ENCODE data around the gene PNKD.

The PNKD gene

GRCh38 chr2:218382785-218383184 is 112.5 kb downstream of the PNKD start:
- Histone ChIP-seq H2BK5ac (ENCODE audit: low read length) (peak overlapping the region; percentile 68), H3K4me1 (ENCODE audit: control insufficient read depth in 2 of 2, insufficient read depth in 1 of 2, low read depth in 1 of 2, low read length in 2 of 2) (peaks cover 0 to 1% of the 10 kb centered on the region in 2 donors), H3K14ac (ENCODE audit: low read length) (peak overlapping the region; percentile 27), H3K27ac (replicated peaks; ENCODE audit: low read length) (no peak overlapping the region), H3K27me3 (ENCODE audit: control insufficient read depth in 3 of 3, insufficient read depth in 3 of 3, low read depth in 1 of 3, low read length in 3 of 3) (peaks cover 0 to 42% (median 13%) of the 10 kb centered on the region in 3 experiments), H3K4me3 (ENCODE audit: low read length in 2 of 2) (no peak overlapping the region), H3K4me2 (ENCODE audit: insufficient read depth, low read length, poor library complexity, severe bottlenecking) (no peak overlapping the region), H3K36me3 (replicated peaks in 1 of 2; ENCODE audit: control insufficient read depth in 2 of 2, insufficient read depth in 2 of 2, low read length in 2 of 2) (no peaks in the 10 kb centered on the region), H2AFZ (ENCODE audit: low read length) (no peak overlapping the region), H2BK15ac (ENCODE audit: low read length) (no peak overlapping the region), H3K4ac (ENCODE audit: low read length) (no peak overlapping the region), H3K23ac (ENCODE audit: low read depth, low read length, poor library complexity) (no peak overlapping the region), H3K9me3 (replicated peaks in 1 of 2; ENCODE audit: control insufficient read depth in 2 of 2, insufficient read depth in 1 of 2, low read depth in 1 of 2, low read length in 2 of 2) (no peaks in the 10 kb centered on the region), H3K9ac (ENCODE audit: low read depth, low read length, poor library complexity) (no peak overlapping the region), H2AK5ac (ENCODE audit: low read depth, low read length) (no peak overlapping the region), H2BK120ac (ENCODE audit: low read depth, low read length) (no peak overlapping the region), H2BK12ac (ENCODE audit: low read length) (no peak overlapping the region), H4K8ac (ENCODE audit: low read depth, low read length) (no peak overlapping the region), H3K79me1 (ENCODE audit: low read depth, low read length) (no peaks in the 10 kb centered on the region), H3K18ac (ENCODE audit: low read length) (peak overlapping the region; percentile 67), H4K91ac (ENCODE audit: low read depth, low read length, poor library complexity) (no peak overlapping the region)
- DNase-seq (ENCODE audit: low spot score) = no peak
- no CpG with 5 or more reads among the region's 6 CpGs for WGBS, 2 donors (ENCODE audit: extremely low coverage in 2 of 2, insufficient read length in 2 of 2, insufficient replicate concordance in 1 of 2)

- Histone ChIP-seq H2AK5ac (ENCODE audit: low read depth, low read length) (peak overlapping the region; percentile 83), H3K23ac (ENCODE audit: low read depth, low read length, poor library complexity) (no peak overlapping the region), H2AFZ (ENCODE audit: low read length) (no peak overlapping the region), H3K4ac (ENCODE audit: low read length) (no peak overlapping the region), H3K4me2 (ENCODE audit: insufficient read depth, low read length, poor library complexity, severe bottlenecking) (no peak overlapping the region), H3K79me1 (ENCODE audit: low read depth, low read length) (no peaks in the 10 kb centered on the region), H2BK5ac (ENCODE audit: low read length) (peak overlapping the region; percentile 53), H2BK12ac (ENCODE audit: low read length) (peak overlapping the region; percentile 58), H3K9ac (ENCODE audit: low read depth, low read length, poor library complexity) (no peak overlapping the region), H3K9me3 (replicated peaks in 1 of 2; ENCODE audit: control insufficient read depth in 2 of 2, insufficient read depth in 1 of 2, low read depth in 1 of 2, low read length in 2 of 2) (no peaks in the 10 kb centered on the region), H3K36me3 (replicated peaks in 1 of 2; ENCODE audit: control insufficient read depth in 2 of 2, insufficient read depth in 2 of 2, low read length in 2 of 2) (no peaks in the 10 kb centered on the region), H3K4me3 (ENCODE audit: low read length in 2 of 2) (no peak overlapping the region), H3K27ac (replicated peaks; ENCODE audit: low read length) (no peak overlapping the region), H2BK15ac (ENCODE audit: low read length) (no peak overlapping the region), H3K4me1 (ENCODE audit: control insufficient read depth in 2 of 2, insufficient read depth in 1 of 2, low read depth in 1 of 2, low read length in 2 of 2) (peaks cover 0 to 1% of the 10 kb centered on the region in 2 donors), H3K14ac (ENCODE audit: low read length) (no peak overlapping the region), H4K8ac (ENCODE audit: low read depth, low read length) (peak overlapping the region; percentile 43), H3K18ac (ENCODE audit: low read length) (no peak overlapping the region), H2BK120ac (ENCODE audit: low read depth, low read length) (no peak overlapping the region), H4K91ac (ENCODE audit: low read depth, low read length, poor library complexity) (no peak overlapping the region), H3K27me3 (ENCODE audit: control insufficient read depth in 3 of 3, insufficient read depth in 3 of 3, low read depth in 1 of 3, low read length in 3 of 3) (peaks cover 0 to 39% (median 13%) of the 10 kb centered on the region in 3 experiments)
- no peak for DNase-seq (ENCODE audit: low spot score)
- no CpG with 5 or more reads among the region's 10 CpGs for WGBS, 2 donors (ENCODE audit: extremely low coverage in 2 of 2, insufficient read length in 2 of 2, insufficient replicate concordance in 1 of 2)
Measured at GRCh38 chr2:218383892-218384519, 113.7 kb downstream of the PNKD start.

GRCh38 chr2:218384975-218385374 is 114.7 kb downstream of the PNKD start:
- no peak overlapping the region for H2AK5ac ChIP-seq (ENCODE audit: low read depth, low read length)
- H3K4ac ChIP-seq (ENCODE audit: low read length) = no peak overlapping the region
- H3K23ac ChIP-seq (ENCODE audit: low read depth, low read length, poor library complexity) = no peak overlapping the region
- no peaks in the 10 kb centered on the region for H3K9me3 ChIP-seq (replicated peaks in 1 of 2; ENCODE audit: control insufficient read depth in 2 of 2, insufficient read depth in 1 of 2, low read depth in 1 of 2, low read length in 2 of 2)
- H4K91ac ChIP-seq (ENCODE audit: low read depth, low read length, poor library complexity) = no peak overlapping the region
- no peak overlapping the region for H3K27ac ChIP-seq (replicated peaks; ENCODE audit: low read length)
- no CpG with 5 or more reads among the region's 9 CpGs for WGBS, 2 donors (ENCODE audit: extremely low coverage in 2 of 2, insufficient read length in 2 of 2, insufficient replicate concordance in 1 of 2)
- peaks cover 0 to 1% of the 10 kb centered on the region in 2 donors for H3K4me1 ChIP-seq (ENCODE audit: control insufficient read depth in 2 of 2, insufficient read depth in 1 of 2, low read depth in 1 of 2, low read length in 2 of 2)
- H2BK12ac ChIP-seq (ENCODE audit: low read length) = peak overlapping the region; percentile 30
- no peak overlapping the region for H2AFZ ChIP-seq (ENCODE audit: low read length)
- H3K4me2 ChIP-seq (ENCODE audit: insufficient read depth, low read length, poor library complexity, severe bottlenecking) = no peak overlapping the region
- no peak for DNase-seq (ENCODE audit: low spot score)
- peaks cover 0 to 46% (median 13%) of the 10 kb centered on the region in 3 experiments for H3K27me3 ChIP-seq (ENCODE audit: control insufficient read depth in 3 of 3, insufficient read depth in 3 of 3, low read depth in 1 of 3, low read length in 3 of 3)
- no peak overlapping the region for H3K14ac ChIP-seq (ENCODE audit: low read length)
- peak overlapping the region; percentile 95 for H2BK120ac ChIP-seq (ENCODE audit: low read depth, low read length)
- no peaks in the 10 kb centered on the region for H3K79me1 ChIP-seq (ENCODE audit: low read depth, low read length)
- no peak overlapping the region for H2BK15ac ChIP-seq (ENCODE audit: low read length)
- no peaks in the 10 kb centered on the region for H3K36me3 ChIP-seq (replicated peaks in 1 of 2; ENCODE audit: control insufficient read depth in 2 of 2, insufficient read depth in 2 of 2, low read length in 2 of 2)
- no peak overlapping the region for H4K8ac ChIP-seq (ENCODE audit: low read depth, low read length)
- peak overlapping the region in 1 of 2 donors; percentile 63 for H3K4me3 ChIP-seq (ENCODE audit: low read length in 2 of 2)
- no peak overlapping the region for H2BK5ac ChIP-seq (ENCODE audit: low read length)
- no peak overlapping the region for H3K18ac ChIP-seq (ENCODE audit: low read length)
- no peak overlapping the region for H3K9ac ChIP-seq (ENCODE audit: low read depth, low read length, poor library complexity)

- Histone ChIP-seq H3K9me3 (replicated peaks in 1 of 2; ENCODE audit: control insufficient read depth in 2 of 2, insufficient read depth in 1 of 2, low read depth in 1 of 2, low read length in 2 of 2) (no peaks in the 10 kb centered on the region), H3K4me3 (ENCODE audit: low read length in 2 of 2) (no peak overlapping the region), H3K14ac (ENCODE audit: low read length) (no peak overlapping the region), H2AFZ (ENCODE audit: low read length) (peak overlapping the region; percentile 54), H2AK5ac (ENCODE audit: low read depth, low read length) (peak overlapping the region; percentile 37), H3K27me3 (ENCODE audit: control insufficient read depth in 3 of 3, insufficient read depth in 3 of 3, low read depth in 1 of 3, low read length in 3 of 3) (peaks cover 0 to 50% (median 13%) of the 10 kb centered on the region in 3 experiments), H3K79me1 (ENCODE audit: low read depth, low read length) (no peaks in the 10 kb centered on the region), H3K23ac (ENCODE audit: low read depth, low read length, poor library complexity) (no peak overlapping the region), H2BK15ac (ENCODE audit: low read length) (peak overlapping the region; percentile 60), H3K18ac (ENCODE audit: low read length) (peak overlapping the region; percentile 52), H2BK5ac (ENCODE audit: low read length) (no peak overlapping the region), H3K9ac (ENCODE audit: low read depth, low read length, poor library complexity) (no peak overlapping the region), H3K4ac (ENCODE audit: low read length) (no peak overlapping the region), H3K36me3 (replicated peaks in 1 of 2; ENCODE audit: control insufficient read depth in 2 of 2, insufficient read depth in 2 of 2, low read length in 2 of 2) (no peaks in the 10 kb centered on the region), H4K8ac (ENCODE audit: low read depth, low read length) (no peak overlapping the region), H2BK12ac (ENCODE audit: low read length) (no peak overlapping the region), H3K27ac (replicated peaks; ENCODE audit: low read length) (no peak overlapping the region), H3K4me1 (ENCODE audit: control insufficient read depth in 2 of 2, insufficient read depth in 1 of 2, low read depth in 1 of 2, low read length in 2 of 2) (peaks cover 0 to 1% of the 10 kb centered on the region in 2 donors), H2BK120ac (ENCODE audit: low read depth, low read length) (no peak overlapping the region), H4K91ac (ENCODE audit: low read depth, low read length, poor library complexity) (peak overlapping the region; percentile 82), H3K4me2 (ENCODE audit: insufficient read depth, low read length, poor library complexity, severe bottlenecking) (no peak overlapping the region)
- WGBS, 2 donors (ENCODE audit: extremely low coverage in 2 of 2, insufficient read length in 2 of 2, insufficient replicate concordance in 1 of 2) = no CpG with 5 or more reads among the region's 23 CpGs
- DNase-seq (ENCODE audit: low spot score) = no peak
Measured at GRCh38 chr2:218386505-218387368, 116.4 kb downstream of the PNKD start.

All from neuronal stem cell (in vitro differentiated cells).